Hematopoietic multipotent progenitor cell treated with erythropoietin and hydrocortisone succinate and interleukin-3 and kit ligand, for 15 days (in vitro differentiated cells): ENCODE results near the gene GNAT3.

ENCODE experiments used
- DNase-seq: peaks from one replicate; pipeline ENCODE4 v3.0.0-alpha.2; 2015; ENCODE audit warnings: low spot score

Gene GNAT3

GRCh38 chr7:80499350-80499953 lies 12.4 kb downstream of the GNAT3 start:
- no peak for DNase-seq

- no peak for DNase-seq
Observed at GRCh38 chr7:80498481-80499349, 13.1 kb downstream of the GNAT3 start.

- no peak for DNase-seq
Observed at GRCh38 chr7:80496586-80496985, 15.3 kb downstream of the GNAT3 start.

GRCh38 chr7:80493121-80493849 lies 18.6 kb downstream of the GNAT3 start:
- no peak for DNase-seq

GRCh38 chr7:80491462-80491861 lies 20.4 kb downstream of the GNAT3 start:
- DNase-seq, result no peak

- no peak for DNase-seq
Observed at GRCh38 chr7:80488851-80489370, 23.0 kb downstream of the GNAT3 start.

- DNase-seq, result no peak
Observed at GRCh38 chr7:80488406-80488805, 23.5 kb downstream of the GNAT3 start.

- DNase-seq, result no peak
Observed at GRCh38 chr7:80485721-80486120, 26.1 kb downstream of the GNAT3 start.

- DNase-seq, result no peak
Observed at GRCh38 chr7:80482950-80483349, 28.9 kb downstream of the GNAT3 start.

- DNase-seq, result no peak
Observed at GRCh38 chr7:80481196-80481884, 30.5 kb downstream of the GNAT3 start.

GRCh38 chr7:80480566-80480965 lies 31.3 kb downstream of the GNAT3 start:
- no peak for DNase-seq

- DNase-seq, result peak; percentile 26
Observed at GRCh38 chr7:80478683-80479082, 33.2 kb downstream of the GNAT3 start.

GRCh38 chr7:80476035-80476434 lies 35.8 kb downstream of the GNAT3 start:
- no peak for DNase-seq

- DNase-seq, result no peak
Observed at GRCh38 chr7:80475383-80475782, 36.5 kb downstream of the GNAT3 start.

GRCh38 chr7:80473751-80474150 lies 38.1 kb downstream of the GNAT3 start:
- DNase-seq, result no peak

- no peak for DNase-seq
Observed at GRCh38 chr7:80472491-80473200, 39.2 kb downstream of the GNAT3 start.

- DNase-seq, result no peak
Observed at GRCh38 chr7:80468931-80469714, 42.7 kb downstream of the GNAT3 start.

GRCh38 chr7:80467069-80467468 lies 44.8 kb downstream of the GNAT3 start:
- peak; percentile 43 for DNase-seq

GRCh38 chr7:80466636-80467035 lies 45.2 kb downstream of the GNAT3 start:
- no peak for DNase-seq

- DNase-seq, result no peak
Observed at GRCh38 chr7:80464211-80464610, 47.7 kb downstream of the GNAT3 start.
